Hematopoietic multipotent progenitor cell (in vitro differentiated cells): ENCODE data around the gene DGCR8. TPM values are rescaled to one million over a fixed set of nuclear protein-coding genes. Genes with fewer than 3 reads are reported as not detected.
"Not testable (repeated sequence)": the region's sequence is repeated elsewhere in the genome, so short reads cannot be mapped to it uniquely, and the experiment has no call there.

ENCODE experiments used
- DNase-seq, 3 donors: peaks; one replicate each; pipeline ENCODE4 v3.0.0-alpha.2; 2011 to 2015; ENCODE audit warnings: low read depth in 2 of 3, low spot score in 2 of 3
- total RNA-seq: library from RNA; depleted of rRNA; stranded (reverse); fragments of >200 nt; gene quantifications from one replicate; pipeline ENCODE4 v1.2.3, GENCODE V29; 2012

The DGCR8 gene
- total RNA-seq, 1 donor, result 29.6 TPM

DNA sequence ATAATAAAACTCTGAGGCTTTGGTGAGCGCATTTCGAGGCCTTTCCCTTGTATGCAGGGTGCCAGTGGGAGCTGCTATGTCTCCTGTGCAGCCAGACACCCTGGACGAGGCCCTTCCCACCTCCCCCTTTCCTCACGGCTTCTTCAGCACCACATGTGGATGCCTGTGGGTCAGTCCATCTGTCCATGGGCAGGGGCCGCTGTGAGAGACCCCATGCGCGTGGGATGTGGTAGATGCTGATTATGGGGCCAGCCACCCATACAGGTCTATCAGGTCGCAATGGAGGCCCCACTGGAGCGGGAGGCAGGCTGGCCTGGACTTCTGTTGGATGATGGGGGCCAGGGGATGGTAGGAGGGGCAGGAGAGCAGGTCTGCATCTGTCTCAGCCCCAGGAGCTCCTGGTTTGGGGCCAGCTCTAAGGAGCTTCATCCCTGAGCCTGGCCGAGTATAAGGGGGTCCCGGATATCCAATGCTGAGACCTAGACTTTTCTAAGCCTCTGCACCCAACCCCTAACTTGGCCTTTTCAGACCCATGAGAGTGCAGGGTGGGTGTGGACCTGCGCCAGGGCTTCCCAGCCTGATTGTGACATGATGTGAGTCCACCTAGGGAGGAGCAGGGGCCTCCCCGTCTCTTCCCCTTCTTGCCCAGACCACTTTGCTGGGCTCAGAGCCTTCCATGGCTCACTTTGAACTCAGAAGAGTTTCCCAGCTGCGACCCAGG is 14.0 kb upstream of the DGCR8 start:
- no peak for DNase-seq

DNA sequence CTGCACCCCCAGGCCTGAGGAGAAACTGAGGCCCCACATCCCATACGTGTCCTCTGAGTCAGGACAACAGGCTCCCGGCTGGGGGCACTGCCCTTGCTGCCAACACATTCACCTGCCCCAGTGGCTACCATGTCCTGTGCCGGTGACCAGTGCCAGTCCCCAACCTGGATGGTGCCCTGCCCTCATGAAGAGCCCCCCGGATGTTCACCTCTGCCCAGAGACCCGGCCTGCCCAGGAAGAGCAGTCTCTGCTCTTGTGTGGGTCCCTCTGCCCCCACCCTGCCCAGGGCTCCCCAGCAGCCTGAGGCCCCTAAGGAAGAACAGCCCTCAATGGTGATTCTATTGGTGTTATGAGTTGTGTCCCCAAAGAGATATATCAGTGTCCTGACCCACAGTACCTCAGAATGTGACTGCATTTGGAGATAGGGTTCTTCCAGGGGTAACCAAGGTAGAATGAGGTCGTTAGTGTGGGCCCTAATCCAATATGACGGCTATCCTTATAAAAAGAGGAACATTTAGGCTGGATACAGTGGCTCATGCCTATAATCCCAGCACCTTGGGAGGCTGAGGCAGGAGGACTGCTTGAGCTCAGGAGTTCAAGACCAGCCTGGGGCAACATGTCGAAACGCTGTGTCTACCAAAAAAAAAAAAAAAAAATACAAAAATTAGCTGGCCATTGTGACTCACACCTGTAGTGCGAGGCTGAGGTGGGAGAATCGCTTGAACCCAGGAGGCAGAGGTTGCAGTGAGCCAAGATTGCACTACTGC is 13.2 kb upstream of the DGCR8 start:
- no peak for DNase-seq

DNA sequence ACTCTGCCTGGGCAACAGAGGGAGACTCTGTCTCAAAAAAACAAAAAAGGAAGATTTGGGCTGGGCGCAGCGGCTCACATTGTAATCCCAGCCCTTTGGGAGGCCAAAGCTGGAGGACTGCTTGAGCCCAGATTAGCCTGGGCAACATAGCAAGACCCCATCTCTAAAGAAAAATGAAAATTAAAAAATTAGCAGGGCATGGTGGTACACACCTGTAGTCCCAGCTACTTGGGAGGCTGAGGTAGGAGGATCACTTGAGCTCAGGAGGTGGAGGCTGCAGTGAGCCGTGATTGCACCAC is 12.7 kb upstream of the DGCR8 start:
- not testable (repeated sequence) for DNase-seq

DNA sequence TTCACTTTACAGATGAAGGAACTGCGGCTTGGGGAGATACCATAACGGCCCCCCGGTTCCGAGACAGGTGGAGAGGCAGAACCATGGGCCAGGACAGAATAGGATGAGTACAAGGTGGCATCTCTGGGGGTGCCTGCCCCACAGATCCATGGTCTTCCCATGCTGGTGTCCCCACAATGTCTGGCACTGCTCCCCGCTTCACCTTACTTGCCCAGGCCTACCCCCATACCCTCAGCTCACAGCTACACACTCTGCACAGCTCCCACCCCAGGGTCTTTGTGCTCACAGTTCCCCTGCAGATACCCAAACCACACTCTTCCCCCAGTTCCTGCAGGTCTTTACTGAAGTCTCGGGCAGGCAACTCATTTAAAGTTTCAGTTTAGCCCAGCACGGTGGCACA is 11.4 kb upstream of the DGCR8 start:
- no peak for DNase-seq

DNA sequence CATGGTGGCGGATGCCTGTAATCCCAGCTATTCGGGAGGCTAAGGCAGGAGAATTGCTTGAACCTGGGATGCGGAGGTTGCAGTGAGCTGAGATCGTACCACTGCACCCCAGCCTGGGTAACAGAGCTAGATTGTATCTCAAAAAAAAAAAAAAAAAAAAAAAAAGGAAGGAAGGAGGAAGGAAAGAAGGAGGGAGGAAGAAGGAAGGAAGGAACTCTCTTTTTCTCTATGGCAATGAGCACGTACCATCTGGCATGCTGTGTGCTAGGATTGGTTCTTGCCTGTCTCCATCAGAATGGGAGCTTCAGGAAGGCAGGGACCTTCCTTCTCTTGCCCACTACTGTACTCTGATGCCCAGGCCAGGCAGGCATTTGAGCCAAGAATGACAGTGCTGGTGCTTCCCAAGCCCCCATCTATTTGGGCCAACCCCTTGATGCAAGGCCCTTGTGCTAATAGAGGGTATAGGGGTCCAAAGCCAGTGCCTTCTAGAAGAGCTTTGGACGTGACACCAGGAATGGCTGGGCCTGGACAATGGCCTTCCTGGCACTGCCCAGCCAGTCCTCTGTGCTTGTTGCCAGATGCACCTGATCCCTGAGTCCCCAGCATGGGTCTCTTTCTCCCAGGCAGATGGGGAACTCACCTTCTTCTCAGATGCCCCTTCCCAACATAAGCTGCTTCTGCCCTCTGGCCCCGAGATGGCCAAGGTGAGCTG is 10.6 kb upstream of the DGCR8 start:
- no peak for DNase-seq

DNA sequence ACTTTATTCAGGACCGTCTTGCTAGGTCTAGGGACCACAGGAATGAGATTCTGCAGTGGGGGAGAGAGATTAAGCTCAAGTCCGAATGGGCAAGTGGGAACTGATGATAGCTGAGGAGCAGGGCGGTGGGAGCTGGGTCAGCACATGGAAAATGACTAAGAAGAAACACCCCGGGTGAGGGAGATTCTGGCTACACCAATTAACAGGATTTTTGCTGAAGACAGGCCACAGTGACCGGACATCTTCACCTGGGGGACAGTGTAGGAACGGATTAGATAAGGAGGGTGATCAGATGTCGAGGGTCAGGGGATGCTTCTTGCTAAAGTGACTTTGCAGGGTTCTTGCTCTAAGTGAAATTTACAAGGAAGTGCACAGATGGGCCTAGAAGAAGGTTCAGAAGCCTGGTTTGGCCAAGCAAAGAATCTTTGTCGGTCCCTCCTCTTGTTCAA is 8.5 kb upstream of the DGCR8 start:
- no peak for DNase-seq

DNA sequence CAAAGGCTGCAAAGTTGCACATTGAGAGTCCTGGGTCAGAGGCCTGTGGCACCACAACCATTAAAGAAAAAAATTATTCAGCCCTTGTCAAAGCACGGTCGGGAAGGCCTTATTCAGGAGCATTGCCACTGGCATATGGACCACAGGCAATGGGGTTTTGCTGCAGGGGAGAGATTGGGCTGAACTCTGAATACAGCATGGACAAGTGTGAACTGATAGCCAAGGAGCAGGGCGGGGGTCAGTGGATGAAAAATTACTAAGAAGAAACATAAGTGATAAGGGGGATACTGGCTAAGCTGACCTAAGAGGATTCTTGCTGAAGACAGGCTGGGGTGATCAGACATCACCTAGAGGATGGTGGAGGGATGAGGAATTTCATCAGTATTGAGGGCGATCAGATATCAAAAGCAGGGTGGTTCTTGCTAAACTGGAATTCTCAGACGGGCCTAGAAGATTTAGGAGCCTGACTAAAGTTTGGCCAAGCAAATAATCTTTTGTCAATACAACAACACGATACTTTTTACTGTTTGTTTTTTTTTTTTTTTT is 3.3 kb upstream of the DGCR8 start:
- no peak for DNase-seq

DNA sequence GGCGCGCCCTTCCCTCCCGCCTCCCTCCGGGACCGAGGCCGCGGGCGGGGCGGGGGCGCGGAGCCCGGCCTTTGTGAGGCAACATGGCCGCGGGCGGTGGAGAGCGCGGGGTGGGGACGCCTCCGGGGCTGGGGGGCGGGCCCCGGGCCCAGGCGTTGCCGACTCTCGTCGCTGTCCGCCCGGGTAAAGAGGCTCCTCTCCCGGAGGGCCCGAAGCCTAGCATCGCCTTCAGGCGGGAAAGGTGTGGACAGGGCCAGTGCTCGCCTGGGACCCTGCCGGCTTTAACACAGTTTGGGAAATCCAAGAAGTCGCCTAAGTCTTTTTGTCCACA is 369 bp downstream of the DGCR8 start:
- DNase-seq, result peak in 2 of 3 donors; percentile 79

DNA sequence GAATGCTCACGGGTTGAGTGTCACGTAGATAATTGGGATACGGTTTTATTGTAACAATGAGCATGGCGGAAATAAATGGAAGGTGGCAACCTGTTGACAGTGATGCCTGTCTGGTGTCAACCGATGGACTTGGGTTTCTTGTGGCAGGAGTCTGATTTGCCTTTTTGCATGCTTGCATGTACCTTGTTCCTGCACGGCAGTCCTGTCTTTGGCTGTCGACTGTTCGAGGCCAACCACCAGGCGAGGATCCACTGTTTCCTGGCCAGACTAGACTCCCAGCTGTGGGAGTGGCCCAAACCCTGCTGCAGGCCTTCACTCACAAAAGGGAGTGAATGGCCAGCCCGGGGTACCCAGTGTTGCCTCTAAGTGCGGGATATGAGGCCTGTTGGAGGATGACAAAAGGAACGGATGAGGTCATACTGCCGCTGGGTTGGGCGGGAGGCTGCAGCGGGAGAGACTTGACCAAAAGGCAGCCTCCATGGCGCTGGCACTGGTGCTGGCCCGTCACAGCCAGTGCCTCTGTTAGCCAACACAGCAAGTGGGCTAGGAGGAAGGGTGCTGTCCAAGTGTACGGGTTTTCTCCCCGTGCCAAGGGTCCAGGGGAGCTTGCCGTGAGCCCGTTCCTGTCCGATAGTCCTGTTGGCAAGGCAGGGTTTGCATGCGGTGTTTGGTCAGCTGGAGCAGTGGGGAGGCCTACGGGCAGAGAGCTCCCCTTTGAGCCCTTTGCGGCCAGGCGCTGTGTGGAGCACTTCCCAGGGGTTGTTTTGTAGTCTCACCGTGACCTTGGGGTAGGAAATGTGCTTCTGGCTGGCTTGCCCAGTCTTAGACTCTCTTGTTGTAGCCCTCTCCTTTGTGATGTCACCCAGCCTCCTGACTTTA is 974 bp downstream of the DGCR8 start:
- DNase-seq, result no peak

DNA sequence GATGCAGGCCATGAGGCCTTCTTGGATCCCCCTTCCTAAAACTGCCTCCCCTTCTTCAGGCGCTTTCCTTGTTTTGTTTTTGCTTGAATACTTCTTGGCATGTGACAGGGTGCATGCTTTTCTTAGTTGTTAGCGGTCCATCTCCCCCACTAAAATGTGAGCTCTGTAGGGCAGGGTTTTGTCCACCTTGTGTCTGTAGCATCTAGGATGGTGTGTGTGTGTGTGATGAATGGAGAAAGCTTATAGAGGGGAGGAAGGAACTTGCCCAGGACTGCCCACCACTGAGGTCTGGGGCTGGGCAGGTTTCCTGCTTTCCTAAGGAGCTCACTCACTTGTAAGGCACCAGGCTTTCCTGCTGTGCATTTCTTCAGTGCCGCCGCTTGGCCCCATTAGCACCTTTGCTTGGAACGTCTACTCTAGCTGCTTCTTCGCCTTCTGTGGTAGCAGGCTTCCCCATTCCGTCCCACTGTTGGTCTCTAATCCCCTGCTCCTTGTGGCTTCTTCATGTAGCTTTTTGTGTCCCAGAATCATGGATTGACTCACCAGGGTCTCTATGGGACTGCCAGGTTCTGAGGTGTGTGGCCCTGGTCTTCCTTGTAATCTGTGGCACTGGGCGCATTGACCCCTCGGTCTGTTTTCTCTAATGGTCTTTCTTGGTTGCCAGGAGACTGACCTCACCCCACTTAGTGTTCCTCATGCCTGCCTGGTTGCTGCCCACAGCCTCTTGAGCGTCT is 3.3 kb downstream of the DGCR8 start:
- DNase-seq, result no peak

DNA sequence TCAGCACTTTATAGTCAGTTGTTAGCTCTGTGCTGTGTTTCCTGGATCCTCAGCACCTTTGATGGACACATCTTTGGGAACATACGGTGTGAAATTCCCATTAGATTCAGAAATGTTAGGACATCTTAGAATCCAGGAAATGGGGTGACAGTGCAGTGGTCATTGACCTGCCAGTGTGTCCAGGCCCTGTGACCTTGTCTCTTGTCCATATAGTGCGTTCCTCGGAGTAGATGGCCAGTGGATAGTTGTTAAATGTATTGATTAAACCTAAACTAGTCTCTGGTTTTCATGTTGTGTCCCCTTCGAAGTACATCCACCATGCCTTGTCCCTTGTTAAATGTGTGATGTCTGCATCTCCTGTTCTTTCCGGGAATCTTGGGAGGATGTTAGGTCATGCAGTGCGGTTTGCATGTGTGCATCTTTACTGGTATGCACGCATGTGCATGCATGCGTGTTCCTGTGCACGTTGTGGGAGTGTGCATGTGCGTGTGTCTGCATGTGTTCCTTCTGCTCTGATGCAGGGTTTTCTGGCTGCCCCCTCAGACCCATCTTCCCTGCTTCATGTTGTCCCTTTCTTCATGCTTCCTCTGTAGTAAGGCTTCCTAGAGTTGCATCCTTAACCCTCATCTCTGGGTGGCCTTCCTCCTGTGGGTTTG is 4.0 kb downstream of the DGCR8 start:
- DNase-seq, result no peak

DNA sequence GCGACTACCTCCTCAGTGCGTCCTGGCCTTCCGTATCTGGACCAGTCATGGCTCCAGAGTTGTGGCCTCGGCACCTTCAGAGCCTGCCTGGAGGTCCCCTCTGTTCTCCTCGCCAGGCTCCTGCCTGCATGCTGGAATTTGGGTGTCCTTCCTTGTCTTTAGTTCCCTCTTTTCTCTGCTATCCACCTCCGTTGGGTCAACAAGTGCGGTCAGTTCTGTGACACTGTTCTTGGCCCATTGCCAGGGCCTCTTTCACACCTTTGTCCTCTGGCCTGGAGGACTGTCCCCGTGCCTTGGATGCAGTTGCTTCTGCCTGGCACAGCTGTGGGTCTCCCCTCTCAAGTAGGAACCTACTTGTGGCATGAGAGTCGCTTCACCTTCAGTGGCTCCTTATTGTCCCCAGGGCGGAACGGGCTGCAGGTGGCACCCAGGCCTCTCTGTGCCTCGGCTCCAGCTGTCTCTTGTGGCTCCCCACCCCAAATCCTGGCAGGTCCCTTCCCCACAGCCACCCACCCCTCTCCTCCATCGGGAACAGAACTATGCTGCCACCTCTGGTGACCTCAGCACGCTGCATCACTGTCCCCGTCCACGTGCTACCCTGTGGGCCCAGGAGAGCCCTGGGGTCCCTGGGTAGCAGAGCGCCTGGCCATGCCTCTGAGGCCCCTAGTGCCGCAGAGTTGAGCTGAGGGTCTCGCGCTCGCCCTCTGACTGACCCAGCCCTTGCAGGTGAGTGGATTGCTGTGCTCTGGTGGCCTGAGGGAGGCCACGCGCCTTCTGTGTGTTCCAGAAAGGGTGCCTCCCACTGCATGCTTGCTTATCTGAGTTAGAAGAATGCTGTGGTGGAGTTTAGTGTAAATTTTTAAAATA is 4.7 kb downstream of the DGCR8 start:
- DNase-seq, result peak in 1 of 3 donors; percentile 18

DNA sequence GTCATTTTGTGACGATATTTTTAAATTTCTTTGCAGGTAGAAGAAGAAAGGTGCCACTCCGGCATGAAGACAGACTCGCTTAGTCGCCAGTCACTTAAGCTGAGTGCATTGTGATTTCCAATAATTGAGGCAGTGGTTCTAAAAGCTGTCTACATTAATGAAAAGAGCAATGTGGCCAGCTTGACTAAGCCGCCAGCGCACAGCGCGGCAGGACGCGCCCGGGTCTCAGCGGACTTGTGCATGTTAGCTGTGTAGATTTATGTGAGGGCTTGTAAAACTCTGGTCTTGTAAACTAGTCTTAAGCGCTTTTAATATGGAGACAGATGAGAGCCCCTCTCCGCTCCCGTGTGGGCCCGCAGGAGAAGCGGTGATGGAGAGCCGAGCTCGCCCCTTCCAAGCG is 5.6 kb downstream of the DGCR8 start:
- DNase-seq, result no peak

DNA sequence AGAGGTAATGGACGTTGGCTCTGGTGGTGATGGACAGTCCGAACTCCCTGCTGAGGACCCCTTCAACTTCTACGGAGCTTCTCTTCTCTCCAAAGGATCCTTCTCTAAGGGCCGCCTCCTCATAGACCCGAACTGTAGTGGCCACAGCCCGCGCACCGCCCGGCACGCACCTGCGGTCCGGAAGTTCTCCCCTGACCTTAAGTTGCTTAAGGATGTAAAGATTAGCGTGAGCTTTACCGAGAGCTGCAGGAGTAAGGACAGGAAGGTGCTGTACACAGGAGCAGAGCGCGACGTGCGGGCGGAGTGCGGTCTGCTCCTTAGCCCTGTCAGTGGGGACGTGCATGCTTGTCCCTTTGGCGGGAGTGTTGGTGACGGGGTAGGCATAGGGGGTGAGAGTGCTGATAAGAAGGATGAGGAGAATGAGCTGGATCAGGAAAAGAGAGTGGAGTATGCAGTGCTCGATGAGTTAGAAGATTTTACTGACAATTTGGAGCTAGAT is 6.1 kb downstream of the DGCR8 start:
- DNase-seq, result no peak

DNA sequence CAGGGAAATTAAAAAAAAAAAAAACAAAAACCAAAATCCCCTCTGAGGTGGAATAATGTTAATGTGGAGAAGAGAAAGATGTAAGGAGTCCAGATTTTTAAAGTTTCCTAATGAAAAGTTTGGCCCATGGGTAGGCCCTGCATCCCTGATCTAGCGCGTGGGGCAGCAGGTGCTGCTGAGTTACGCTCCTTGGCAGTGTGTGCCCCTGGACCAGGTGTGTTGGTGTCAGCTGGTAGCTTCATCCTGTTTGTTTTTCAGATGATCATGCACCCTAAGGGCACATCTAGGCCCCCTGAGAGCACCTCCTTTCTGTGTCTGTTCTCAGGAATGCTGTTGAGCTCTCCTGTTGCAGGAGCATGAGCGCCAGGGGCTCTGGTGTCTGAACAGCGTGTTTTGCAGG is 6.7 kb downstream of the DGCR8 start:
- no peak for DNase-seq

DNA sequence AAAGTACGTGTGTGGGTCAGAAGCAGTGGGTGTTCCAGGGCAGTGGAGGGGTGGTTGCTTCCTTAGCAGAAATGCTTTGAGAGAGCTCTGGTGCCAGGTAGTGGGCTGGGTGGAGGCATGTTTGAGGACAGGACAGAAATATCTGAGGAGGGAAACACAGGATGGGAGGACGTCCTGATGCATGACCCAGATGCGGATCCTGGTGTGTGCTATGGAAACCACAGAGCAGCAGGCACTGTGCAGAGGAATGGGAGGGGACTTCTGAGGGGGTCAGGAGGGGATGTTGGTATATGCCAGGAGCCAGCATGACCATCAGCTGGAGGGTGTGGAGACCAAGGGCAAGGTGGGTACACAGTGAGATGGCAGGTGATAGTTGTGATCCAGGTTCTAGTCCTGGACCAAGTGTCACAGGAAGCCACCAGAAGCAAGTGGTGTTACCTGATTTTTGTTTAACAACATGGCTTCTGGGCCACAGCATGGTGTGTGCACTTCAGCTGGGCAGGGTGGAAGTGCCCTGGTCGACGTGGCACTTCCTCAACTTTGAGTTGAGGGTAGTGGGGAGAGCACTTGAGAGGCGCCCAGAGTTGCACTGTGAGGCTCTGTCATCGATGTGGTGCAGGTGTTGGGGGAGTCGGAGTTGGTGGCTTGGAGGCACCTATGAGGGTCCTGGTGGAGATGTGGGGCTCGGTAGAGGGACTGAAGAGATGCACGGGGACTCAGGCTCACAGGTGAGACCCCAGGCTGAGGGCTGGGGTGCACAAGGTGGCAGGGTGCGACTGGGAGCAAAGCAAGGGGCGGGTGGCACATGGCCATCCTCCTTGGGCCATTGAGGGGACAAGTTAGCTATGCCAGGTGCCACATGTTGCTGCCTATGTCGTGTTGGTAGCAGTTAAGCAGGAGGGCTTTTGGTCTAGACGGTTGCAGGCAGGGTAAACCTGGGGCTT is 7.5 kb downstream of the DGCR8 start:
- no peak for DNase-seq

DNA sequence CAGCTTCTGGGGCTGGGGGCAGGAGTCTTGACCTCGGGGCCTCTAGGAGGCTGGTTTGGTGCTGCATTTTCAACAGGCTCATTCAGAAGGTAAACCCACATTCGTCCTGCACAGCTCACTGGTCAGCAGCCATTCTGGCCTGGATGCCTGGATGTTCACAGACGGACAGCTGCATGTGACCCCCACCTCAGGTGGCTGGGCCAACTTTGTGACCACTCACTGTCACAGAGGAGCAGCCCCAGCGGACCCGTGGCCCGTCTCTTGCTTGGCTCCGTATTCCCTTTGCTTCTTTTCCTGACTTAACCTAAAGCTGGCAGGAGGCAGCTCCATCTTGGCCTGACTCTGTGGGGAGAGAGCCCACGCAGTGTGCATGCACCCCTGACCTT is 8.2 kb downstream of the DGCR8 start:
- DNase-seq, result no peak
